GM19025 (cell line): Measurements from ENCODE around the gene KRTAP4-4.
"Not testable (repeated sequence)": the region's sequence is repeated elsewhere in the genome, so short reads cannot be mapped to it uniquely, and the experiment has no call there.

ENCODE experiments used
- ATAC-seq: cut with Tn5 transposase; IDR thresholded peaks from one replicate; pipeline ENCODE4 v1.9.1; 2021; ENCODE audit warnings: mild to moderate bottlenecking, low read depth, moderate library complexity; ENCODE audit not compliant: unreplicated experiment

Gene KRTAP4-4

DNA sequence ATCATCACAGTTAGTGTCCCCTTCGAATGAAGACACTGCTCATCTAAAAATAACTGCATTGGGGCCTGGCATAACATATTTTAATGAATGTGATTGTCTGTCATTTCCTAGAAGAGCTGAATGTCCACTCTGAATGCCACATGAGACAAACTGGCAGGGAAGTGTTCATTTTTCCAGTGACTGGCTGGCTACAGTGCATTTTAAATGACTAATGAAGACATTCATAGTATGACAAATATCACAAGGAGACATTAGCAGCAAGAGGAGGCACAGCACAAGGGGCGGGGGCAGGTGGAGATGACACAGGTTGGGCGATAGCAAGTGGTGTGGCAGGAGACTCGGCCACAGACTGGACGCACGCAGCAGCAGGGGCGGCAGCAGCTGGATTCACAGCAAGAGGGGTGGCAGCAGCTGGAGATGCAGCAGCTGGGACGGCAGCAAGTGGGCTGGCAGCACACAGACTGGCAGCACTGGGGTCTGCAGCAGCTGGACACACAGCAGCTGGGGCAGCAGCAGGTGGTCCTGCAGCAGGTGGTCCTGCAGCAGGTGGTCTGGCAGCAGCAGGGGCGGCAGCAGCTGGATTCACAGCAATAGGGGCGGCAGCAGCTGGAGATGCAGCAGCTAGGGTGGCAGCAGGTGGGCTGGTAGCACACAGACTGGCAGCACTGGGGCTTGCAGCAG is 11.4 kb downstream of the KRTAP4-4 start:
- ATAC-seq, result not testable (repeated sequence)

DNA sequence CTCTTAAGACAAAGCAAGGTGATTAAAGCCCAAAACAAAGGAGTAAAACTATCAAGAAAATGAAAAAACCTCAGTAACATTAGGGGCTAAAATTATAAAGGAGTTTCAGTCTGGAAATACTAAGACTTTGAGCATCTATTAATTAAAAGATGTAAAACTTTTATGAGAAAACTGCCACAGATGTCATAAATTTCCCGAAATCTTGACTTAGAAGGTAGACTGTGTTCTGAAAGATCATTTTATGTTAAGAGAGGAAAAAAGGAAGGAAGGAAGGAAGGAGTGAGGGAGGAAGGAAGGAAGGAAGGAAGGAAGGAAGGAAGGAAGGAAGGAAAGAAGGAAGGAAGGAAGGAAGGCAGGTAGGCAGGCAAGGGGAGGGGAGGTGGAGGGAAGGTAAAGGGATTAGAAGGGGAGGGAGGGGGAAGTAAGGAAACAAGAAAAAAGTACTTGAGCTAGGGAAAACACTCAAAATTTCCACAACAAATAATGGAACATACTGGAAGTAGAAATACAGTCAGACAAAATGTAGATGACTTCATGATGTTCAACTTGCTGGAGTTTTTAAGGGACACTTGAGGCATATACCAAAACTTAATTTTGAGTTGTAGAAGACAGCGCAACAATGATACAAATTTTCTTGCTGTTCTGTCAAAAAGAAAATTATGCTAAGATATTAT is 12.9 kb downstream of the KRTAP4-4 start:
- ATAC-seq, result no peak

DNA sequence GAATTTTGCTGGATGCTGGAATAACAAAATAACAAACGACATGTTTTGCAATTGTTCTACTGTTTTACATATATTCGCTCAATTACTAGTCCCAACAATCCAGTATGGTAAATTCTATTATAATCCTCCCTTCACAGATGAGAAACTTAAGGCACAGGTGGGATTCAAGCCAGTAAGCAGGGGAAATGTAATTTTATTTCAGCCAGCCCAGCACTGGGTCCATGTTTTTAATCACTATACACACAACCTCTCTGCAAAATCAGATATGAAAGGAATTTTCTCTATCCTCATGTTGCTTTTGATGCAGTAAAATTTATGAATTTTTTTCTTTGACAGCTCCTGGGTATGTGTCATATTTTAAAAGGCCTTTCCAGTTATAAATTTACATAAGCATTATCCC is 15.3 kb downstream of the KRTAP4-4 start:
- ATAC-seq, result no peak

DNA sequence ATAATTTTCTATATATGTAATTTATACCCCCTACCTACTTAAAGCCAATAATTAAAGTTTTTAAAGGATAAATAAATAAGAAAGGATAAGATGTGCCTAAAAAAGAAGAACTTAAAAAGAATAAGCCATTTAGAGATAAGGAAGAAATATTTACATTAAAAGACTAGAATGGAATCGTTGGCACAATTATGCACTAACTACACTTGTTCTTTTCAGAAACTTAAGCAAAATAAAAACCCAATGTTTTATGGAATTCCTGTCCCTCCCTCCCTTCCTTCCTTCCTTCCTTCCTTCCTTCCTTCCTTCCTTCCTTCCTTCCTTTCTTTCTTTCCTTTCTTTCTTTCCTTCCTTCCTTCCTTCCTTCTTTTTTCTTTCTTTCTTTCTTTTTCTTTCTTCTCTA is 15.7 kb downstream of the KRTAP4-4 start:
- ATAC-seq, result no peak

DNA sequence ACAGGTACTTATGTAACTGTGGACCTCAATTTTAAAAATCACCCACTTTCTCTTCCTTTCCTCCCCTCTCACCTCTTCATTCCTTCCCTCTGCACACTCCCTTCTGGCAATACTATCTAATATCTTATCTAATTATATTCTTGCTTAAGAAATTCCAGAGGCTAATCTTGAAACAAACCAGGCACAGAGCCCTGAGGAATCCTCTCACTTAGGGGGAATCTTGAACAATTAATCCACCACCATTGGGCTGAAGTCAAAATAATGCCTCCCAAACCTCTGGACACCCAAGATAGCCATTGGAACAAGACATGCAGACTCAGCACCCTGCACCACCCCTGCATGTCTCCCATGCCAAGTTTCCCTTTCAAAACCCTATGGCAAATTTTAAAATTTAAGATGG is 19.2 kb downstream of the KRTAP4-4 start:
- ATAC-seq, result no peak

DNA sequence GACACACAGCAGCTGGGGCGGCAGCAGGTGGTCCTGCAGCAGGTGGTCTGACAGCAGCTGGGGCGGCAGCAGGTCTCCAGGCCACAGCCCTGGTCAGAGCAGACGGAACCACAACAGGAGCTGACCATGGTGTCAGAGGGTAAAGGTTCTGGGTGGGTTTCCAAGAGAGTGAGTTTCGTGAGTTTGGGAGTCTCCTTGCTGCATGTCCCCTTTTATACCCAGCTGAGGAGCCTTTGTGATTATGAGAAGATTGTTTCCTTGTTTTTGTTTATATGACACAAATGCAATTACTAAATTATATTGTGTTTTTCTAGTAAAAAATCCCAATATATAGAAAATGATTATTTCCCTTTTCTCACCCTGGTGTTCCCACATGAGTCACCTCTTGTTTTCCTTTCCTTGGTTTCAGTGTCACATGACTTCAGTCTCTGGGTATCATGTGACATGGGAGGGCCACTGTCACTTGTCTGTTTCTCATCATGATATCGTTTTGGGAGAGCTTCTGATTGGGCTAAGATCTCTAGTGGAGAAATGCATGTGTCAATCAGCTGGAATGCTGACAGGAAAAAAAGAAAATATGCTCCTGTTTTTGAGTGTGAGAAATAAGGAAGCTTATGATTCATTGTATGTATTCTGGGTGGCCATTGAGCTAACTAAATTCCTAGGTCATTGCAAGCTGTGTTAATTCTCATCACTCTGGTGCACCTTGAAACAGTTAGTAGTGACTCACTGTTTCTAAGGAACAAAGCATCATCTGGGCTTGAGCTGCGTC is 20.0 kb downstream of the KRTAP4-4 start, which contains the start of gene KRTAP4-6:
Gene KRTAP4-6, minus strand, starts transcription at position 185 of the 772 bp plus-strand sequence. Its CDS starts 57 bp downstream, at position 128.
- ATAC-seq, result no peak

DNA sequence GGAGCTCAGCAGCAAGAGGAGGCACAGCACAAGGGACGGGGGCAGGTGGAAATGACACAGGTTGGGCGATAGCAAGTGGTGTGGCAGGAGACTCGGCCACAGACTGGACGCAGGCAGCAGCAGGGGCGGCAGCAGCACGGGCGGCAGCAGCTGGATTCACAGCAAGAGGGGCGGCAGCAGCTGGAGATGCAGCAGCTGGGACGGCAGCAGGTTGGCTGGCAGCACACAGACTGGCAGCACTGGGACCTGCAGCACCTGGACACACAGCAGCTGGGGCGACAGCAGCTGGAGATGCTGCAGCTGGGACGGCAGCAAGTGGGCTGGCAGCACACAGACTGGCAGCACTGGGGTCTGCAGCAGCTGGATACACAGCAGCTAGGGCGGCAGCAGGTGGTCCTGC is 20.7 kb downstream of the KRTAP4-4 start:
- not testable (repeated sequence) for ATAC-seq

DNA sequence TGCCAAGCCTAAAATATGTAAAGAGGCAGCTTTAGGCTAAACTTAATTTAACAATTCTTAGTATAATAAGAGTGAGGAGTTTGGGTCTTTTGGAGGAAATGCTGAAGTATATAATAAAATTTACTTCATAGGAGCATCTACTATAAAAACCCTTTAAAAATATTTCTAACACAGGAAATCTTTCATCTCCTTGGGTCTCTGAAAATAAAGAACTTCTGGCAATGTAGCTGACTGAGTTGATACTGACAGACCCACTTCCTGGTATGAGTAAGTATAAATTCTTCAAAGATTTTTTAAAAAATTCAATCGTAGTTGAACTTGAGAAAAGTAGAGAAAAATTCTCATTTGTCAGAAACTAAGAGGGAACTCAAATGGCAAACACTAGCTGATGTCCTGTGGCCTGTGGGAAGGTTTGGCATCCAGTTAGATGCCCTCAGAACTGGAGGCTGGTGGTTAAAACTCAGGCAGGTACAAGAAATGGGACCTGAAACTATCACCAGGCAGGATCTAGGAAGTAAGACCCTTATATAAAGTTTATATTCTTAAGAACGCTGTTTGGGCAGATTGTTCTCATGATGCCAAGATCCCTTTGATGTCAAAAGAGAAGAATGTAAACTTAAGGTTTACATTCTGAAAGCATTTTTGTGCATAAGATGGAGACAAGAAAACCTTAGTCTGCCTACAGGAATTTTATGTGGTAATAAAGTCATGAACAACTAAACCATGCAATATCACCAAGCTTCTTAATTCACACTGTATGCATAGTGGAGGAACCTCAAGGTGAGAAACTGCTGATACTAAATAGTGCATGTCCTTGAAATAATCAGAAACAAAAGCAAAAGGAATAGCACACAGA is 26.4 kb downstream of the KRTAP4-4 start:
- ATAC-seq, result no peak

DNA sequence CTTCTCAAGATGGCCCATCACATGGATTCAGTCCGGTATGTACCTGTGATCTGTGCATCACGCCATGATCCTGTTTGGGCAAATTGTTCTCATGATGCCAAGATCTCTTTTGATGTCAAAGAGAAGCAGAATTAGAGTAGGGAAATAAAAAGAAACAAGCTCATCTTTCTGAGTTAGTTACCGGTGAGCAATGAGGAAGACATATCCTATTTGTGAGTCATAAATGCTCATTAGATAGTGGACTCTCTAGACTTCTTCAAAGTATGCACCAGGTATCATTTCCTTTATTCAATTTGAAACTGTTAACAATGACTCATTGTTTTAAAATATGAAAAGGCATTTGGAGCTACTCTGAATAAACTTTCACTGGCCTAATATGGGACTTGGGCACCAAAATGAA is 28.6 kb downstream of the KRTAP4-4 start:
- no peak for ATAC-seq

DNA sequence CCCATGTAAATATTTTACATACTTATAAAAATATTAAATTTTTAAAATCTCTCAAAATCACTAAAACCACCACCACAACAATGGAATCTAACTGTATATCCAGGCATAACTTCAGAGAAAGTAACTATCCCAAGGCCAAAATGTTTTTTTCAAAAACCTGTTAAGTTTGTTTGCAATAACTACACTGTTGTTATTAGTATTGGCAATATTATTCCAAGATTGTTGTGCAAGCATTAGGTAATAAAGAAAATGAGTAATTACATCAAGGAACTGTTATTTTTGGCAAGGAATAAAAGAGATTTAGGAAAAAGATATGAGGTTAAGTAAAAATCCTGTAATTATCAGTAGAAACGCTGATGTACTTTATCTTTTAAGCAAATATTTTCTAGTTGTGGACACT is 33.2 kb downstream of the KRTAP4-4 start:
- no peak for ATAC-seq

DNA sequence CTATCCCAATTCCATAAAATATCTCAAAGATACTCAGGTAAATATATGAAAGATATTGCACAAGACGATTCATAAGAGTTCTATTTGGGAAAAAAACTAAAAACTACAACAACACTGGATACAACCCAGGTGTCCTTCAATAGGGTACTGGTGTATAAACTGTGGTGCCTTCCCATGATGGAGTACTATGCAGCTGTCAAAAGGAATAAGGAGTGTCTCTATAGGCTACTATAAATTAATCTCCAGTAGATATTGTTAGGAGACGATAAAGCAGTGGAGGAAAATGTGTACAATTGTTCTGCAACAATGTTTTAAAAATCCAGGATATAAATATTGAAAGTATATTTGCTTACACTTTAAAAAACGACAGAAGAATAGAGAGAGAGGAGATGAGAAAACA is 34.1 kb downstream of the KRTAP4-4 start:
- no peak for ATAC-seq

DNA sequence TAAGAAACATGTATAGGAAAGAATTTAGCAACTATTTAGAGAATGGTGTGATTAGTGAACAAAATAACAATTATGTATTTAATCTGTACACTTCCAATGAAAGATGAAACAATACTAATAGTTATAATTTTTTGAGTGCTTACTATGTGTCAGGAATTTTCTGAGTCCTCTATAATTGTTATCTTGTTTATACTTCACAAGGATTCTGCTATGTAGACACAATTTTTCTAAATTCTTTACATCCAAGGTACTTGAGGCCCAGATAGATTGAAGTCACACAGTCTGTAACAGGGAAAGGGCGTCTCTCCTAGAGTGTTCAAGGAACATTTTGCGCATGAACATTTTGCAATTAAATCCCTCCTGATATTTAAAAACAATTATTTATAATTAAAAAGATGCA is 35.5 kb downstream of the KRTAP4-4 start:
- ATAC-seq, result no peak

DNA sequence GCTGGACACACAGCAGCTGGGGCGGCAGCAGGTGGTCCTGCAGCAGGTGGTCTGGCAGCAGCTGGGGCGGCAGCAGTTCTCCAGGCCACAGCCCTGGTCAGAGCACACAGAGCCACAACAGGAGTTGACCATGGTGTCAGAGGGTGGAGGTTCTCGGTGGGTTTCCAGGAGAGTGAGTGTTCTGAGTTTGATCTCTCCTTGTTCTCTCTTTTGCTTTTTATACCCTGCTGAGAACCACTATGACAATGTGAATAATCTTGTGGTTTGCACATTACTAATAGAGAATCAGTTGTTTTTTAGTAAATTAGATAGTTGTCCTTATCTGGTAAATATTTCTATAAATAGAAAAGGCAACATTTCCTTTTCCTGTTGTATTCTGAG is 36.6 kb downstream of the KRTAP4-4 start, which contains the start of gene KRTAP4-12:
Gene KRTAP4-12, minus strand, starts transcription at position 192 of the 381 bp plus-strand sequence. Its CDS starts 60 bp downstream, at position 132.
- not testable (repeated sequence) for ATAC-seq

DNA sequence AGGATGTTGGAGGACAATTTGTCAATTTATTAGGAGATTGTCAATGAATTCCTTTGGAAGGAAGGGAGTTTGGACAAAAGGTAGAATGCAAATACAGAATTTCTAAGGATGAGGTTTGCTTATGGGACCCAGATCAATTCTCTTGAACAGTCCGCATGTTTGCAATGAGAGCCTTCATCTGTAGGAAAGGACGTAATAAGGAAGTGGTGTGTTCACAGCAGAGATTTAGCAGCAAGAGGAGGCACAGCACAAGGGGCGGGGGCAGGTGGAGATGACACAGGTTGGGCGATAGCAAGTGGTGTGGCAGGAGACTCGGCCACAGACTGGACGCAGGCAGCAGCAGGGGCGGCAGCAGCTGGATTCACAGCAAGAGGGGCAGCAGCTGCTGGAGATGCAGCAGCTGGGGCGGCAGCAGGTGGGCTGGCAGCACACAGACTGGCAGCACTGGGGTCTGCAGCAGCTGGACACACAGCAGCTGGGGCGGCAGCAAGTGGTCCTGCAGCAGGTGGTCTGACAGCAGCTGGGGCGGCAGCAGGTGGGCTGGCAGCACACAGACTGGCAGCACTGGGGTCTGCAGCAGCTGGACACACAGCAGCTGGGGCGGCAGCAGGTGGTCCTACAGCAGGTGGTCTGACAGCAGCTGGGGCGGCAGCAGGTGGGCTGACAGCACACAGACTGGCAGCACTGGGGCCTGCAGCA is 37.1 kb downstream of the KRTAP4-4 start:
- ATAC-seq, result not testable (repeated sequence)

DNA sequence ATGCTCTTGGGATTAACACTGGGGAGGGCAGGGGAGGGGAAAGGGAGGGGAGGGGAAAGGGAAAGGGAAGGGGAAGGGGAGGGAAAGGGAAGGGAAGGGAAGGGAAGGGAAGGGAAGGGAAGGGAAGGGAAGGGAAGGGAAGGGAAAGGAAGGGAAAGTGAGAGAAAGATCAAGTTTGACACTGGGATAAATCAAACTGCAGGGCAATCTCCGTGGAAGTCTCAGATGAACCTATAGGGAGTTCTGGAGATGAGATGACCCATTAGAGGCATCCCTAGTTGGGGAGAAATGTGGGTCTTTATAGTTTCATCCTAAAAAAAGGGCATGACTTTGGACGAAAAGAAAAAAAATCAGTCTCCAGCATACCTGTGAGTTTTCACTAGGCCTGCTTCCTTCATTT is 38.8 kb downstream of the KRTAP4-4 start:
- no peak for ATAC-seq

DNA sequence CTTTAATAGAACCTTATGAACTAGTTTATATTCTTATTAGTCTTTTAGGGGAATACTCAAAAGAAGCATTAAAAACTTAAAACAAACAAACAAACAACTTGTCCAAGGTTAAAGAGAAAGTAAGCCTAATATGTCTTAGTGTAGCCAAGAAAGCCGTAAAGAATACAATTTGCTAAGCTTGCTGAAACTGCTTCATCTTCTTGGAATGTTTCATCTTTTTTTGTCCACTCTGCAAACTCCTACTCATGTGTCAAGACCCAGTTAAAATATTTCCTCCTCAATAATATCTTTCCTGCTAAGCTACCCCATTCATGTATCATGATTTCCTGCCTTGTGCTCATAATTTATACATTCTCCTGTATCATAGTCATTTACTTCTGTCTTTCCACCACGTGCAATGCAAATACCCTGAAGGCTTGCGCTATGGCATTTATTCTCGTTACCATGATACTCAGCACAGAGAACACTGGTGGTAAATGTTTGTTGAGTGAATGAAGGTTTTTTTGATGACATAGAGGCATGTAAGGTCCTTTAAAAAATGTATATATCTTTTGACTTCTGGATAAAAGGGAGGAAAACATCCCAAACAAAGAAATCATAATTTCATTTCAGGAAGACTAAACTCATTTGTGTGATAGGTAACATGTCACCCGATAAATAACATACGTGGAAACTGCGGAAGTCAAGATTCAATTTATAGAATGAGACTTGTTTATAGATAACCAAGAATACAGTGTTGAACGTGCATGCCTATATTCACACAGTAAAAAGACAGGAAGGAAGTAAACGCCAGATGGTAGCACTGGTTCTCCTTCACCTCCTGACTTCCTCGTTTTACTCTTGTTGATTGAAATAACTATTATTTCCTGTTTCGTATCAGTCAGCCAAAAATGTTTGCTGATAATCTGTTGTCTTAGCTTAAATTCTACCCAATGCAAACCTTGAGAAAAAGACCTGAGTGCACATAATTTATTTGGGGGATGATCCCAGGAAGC is 40.6 kb downstream of the KRTAP4-4 start:
- ATAC-seq, result not testable (repeated sequence)

DNA sequence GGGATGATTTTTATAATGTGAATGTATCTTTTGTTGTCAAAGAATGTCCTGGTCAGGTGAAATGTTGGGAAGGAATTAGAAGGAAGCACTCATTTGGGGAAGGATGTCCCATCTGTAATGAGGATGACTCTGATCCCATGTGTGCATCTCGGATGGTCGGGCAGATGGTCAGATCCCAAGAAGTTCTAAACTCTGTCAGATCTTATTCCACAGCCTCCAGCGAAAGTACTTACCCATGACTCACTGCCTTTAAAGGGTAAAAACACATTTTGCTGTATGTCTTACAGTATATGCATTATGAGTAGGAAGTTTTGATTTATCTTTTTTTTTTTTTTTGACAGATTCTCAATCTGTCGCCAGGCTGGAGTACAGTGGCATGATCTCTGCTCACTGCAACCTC is 41.8 kb downstream of the KRTAP4-4 start:
- no peak for ATAC-seq

DNA sequence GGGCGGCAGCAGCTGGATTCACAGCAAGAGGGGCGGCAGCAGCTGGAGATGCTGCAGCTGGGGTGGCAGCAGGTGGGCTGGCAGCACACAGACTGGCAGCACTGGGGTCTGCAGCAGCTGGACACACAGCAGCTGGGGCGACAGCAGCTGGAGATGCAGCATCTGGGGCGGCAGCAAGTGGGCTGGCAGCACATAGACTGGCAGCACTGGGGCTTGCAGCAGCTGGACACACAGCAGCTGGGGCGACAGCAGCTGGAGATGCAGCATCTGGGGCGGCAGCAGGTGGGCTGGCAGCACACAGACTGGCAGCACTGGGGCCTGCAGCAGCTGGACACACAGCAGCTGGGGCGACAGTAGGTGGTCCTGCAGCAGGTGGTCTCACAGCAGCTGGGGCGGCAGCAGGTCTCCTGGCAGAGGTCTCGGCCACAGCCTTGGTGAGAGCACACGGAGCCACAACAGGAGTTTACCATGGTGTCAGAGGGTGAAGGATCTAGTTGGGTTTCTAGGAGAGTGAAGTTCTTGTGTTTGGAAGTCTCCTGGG is 42.6 kb downstream of the KRTAP4-4 start, which contains the start of gene KRTAP4-11:
Gene KRTAP4-11, minus strand, starts transcription at position 528 of the 541 bp plus-strand sequence. Its CDS starts 58 bp downstream, at position 470.
- ATAC-seq, result not testable (repeated sequence)
